WTC11 (cell line): ENCODE results near the gene TUBB2A.

Experiments used
- ATF1 ChIP-seq: sonication (generic); formaldehyde crosslinking; IDR thresholded peaks from 2 replicates; pipeline ENCODE4 v1.8.1; 2023; ENCODE audit warnings: mild to moderate bottlenecking, moderate library complexity, missing genetic modification reagents
- CREB1 ChIP-seq: sonication (generic); formaldehyde crosslinking; IDR thresholded peaks from 2 replicates; pipeline ENCODE4 v1.8.0; 2023; ENCODE audit warnings: mild to moderate bottlenecking, missing genetic modification reagents
- CTCF ChIP-seq: fragments of 200-600 bp; IDR thresholded peaks from 2 replicates; pipeline ENCODE4 v1.8.0; 2022; ENCODE audit warnings: antibody characterized with exemption
- IRF1 ChIP-seq: sonication (generic); formaldehyde crosslinking; IDR thresholded peaks from 2 replicates; pipeline ENCODE4 v1.8.0; 2023; ENCODE audit warnings: missing genetic modification reagents
- IRF2 ChIP-seq: sonication (generic); formaldehyde crosslinking; IDR thresholded peaks from 2 replicates; pipeline ENCODE4 v1.8.0; 2022; ENCODE audit warnings: low read depth, missing genetic modification reagents, borderline replicate concordance
- KAT7 ChIP-seq: sonication (generic); formaldehyde crosslinking; IDR thresholded peaks from 2 replicates; pipeline ENCODE4 v1.8.1; 2023; ENCODE audit warnings: missing genetic modification reagents, mild to moderate bottlenecking, borderline replicate concordance
- NR1H2 ChIP-seq: sonication (generic); formaldehyde crosslinking; IDR thresholded peaks from 2 replicates; pipeline ENCODE4 v1.9.0; 2021; ENCODE audit warnings: mild to moderate bottlenecking, moderate library complexity, missing genetic modification reagents
- ZNF317 ChIP-seq: sonication (generic); formaldehyde crosslinking; IDR thresholded peaks from 2 replicates; pipeline ENCODE4 v1.8.1; 2023; ENCODE audit warnings: low read depth, mild to moderate bottlenecking, moderate library complexity, missing genetic modification reagents, borderline replicate concordance
- TF ChIP-seq, protein P1 (sequence below): sonication (generic); formaldehyde crosslinking; IDR thresholded peaks from 2 replicates; pipeline ENCODE4 v1.8.0; 2022; ENCODE audit warnings: mild to moderate bottlenecking, missing genetic modification reagents
- TF ChIP-seq, protein P2 (sequence below): sonication (generic); formaldehyde crosslinking; IDR thresholded peaks from 2 replicates; pipeline ENCODE4 v1.8.1; 2022; ENCODE audit warnings: low read depth, mild to moderate bottlenecking, moderate library complexity, missing genetic modification reagents, borderline replicate concordance
- TF ChIP-seq, protein P3 (sequence below): sonication (generic); formaldehyde crosslinking; IDR thresholded peaks from 2 replicates; pipeline ENCODE4 v1.8.0; 2022; ENCODE audit warnings: mild to moderate bottlenecking, missing genetic modification reagents

DNA sequence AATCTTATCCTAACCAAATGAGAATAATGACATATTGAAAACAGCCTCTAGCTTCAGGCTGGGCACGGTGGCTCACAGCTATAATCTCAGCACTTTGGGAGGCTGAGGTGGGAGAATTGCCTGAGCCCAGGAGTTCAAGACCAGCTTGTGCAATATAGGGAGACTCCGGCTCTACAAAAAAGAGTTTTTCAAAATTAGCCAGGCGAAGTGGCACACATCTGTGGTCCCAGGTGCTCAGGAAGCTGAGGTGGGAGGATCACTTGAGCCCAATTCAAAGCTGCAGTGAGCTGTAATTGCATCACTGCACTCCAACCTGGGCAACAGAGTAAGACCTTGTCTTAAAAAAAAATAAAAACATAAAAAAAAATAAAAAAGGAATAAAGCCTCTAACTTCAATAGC, 4.7 kb downstream of the TUBB2A start:
- TF ChIP-seq, protein P1, sequence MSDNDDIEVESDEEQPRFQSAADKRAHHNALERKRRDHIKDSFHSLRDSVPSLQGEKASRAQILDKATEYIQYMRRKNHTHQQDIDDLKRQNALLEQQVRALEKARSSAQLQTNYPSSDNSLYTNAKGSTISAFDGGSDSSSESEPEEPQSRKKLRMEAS (CRISPR knock-in tag), result no peak
- no peak for TF ChIP-seq CTCF
- TF ChIP-seq, protein P2, sequence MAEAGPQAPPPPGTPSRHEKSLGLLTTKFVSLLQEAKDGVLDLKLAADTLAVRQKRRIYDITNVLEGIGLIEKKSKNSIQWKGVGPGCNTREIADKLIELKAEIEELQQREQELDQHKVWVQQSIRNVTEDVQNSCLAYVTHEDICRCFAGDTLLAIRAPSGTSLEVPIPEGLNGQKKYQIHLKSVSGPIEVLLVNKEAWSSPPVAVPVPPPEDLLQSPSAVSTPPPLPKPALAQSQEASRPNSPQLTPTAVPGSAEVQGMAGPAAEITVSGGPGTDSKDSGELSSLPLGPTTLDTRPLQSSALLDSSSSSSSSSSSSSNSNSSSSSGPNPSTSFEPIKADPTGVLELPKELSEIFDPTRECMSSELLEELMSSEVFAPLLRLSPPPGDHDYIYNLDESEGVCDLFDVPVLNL, result no peak
- TF ChIP-seq ATF1 (CRISPR knock-in tag), result no peak
- no peak for TF ChIP-seq KAT7 (CRISPR knock-in tag)
- TF ChIP-seq, protein P3, sequence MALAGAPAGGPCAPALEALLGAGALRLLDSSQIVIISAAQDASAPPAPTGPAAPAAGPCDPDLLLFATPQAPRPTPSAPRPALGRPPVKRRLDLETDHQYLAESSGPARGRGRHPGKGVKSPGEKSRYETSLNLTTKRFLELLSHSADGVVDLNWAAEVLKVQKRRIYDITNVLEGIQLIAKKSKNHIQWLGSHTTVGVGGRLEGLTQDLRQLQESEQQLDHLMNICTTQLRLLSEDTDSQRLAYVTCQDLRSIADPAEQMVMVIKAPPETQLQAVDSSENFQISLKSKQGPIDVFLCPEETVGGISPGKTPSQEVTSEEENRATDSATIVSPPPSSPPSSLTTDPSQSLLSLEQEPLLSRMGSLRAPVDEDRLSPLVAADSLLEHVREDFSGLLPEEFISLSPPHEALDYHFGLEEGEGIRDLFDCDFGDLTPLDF (CRISPR knock-in tag), result no peak
- no peak for TF ChIP-seq CREB1
- no peak for TF ChIP-seq ZNF317 (CRISPR knock-in tag)
- TF ChIP-seq IRF1 (CRISPR knock-in tag), result no peak
- TF ChIP-seq NR1H2, result no peak
- no peak for TF ChIP-seq IRF2 (CRISPR knock-in tag)
